DMS53 (cell line): ENCODE measurements around the gene ADAM22.
"Not testable (repeated sequence)": the region's sequence is repeated elsewhere in the genome, so short reads cannot be mapped to it uniquely, and the experiment has no call there.

ENCODE experiments used
- DNase-seq: peaks from one replicate; lab custom pipeline; 2025; lab: John Stamatoyannopoulos, UW

Gene ADAM22, protein sequence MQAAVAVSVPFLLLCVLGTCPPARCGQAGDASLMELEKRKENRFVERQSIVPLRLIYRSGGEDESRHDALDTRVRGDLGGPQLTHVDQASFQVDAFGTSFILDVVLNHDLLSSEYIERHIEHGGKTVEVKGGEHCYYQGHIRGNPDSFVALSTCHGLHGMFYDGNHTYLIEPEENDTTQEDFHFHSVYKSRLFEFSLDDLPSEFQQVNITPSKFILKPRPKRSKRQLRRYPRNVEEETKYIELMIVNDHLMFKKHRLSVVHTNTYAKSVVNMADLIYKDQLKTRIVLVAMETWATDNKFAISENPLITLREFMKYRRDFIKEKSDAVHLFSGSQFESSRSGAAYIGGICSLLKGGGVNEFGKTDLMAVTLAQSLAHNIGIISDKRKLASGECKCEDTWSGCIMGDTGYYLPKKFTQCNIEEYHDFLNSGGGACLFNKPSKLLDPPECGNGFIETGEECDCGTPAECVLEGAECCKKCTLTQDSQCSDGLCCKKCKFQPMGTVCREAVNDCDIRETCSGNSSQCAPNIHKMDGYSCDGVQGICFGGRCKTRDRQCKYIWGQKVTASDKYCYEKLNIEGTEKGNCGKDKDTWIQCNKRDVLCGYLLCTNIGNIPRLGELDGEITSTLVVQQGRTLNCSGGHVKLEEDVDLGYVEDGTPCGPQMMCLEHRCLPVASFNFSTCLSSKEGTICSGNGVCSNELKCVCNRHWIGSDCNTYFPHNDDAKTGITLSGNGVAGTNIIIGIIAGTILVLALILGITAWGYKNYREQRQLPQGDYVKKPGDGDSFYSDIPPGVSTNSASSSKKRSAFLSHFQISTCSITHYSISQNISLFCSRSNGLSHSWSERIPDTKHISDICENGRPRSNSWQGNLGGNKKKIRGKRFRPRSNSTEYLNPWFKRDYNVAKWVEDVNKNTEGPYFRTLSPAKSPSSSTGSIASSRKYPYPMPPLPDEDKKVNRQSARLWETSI

DNA sequence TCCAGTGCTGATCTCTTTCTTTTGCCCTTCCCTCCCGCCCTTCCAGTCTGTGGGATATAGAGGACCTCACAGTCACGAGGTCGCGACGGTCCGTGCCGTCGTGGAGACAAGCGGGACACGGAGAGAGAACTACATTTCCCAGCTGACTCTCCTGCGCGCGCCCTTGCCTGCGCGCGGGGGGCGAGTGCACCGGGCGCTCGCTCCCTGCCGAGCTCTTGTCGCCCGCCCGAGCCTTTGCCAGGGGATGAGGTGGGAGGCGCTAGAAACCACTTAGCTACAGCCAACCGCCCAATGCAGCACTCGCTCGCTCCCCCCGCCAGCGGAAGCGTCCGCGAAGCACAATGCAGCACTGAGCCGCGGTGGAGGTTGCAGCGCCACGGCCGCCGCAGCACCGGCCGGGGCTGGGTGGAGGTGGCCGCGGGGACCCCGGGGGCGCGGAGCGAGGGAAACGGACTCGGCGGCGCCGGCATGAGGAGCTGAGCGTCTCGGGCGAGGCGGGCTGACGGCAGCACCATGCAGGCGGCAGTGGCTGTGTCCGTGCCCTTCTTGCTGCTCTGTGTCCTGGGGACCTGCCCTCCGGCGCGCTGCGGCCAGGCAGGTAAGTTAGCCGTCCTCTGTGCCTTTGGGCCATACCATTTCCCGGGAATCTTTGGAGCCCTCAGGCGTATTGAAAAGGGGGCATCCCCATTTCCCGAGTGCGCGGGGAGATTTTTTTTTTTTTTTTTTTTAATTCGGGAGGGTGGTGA, at the start of gene ADAM22:
Gene ADAM22, plus strand, starts transcription at position 299 of the 746 bp plus-strand sequence. Its CDS starts 215 bp downstream, at position 514.
- peak; percentile 99 for DNase-seq

DNA sequence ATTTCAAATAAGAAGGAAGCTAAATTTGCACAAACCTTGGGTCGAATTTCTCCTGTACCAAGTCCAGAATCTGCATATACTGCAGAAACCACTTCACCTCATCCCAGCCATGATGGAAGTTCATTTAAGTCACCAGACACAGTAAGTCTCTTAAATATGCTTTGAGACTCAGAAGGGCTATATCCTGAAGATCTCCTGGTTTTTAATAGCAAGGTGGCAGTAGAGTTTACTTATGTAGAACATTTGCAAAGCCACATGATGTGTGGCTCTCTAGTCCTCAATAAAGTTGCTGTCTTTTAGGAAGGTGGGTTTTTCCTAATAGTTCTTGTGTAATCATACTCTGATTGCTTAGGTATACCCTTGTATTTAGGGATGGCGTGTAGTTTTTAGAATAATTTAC, 49.0 kb upstream of the ADAM22 start:
- DNase-seq, result no peak

DNA sequence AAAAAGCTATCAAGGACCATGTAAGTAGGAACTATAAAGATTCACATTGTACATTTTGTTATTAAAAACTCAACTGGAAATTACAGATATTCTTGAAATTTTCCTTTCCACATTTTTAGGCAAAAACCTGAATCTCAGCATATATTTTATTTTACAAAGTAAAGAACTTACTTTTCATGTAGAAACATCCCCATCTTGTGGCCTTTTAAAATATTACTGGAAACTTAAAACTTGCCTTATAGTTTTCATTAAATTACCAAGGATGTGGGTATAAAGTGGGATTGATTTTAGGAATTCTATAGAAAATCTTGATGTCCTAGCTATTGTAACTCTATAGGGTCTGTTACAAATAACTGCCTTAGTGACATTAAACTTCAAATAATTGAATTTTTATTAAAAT, 47.2 kb upstream of the ADAM22 start:
- peak; percentile 69 for DNase-seq

DNA sequence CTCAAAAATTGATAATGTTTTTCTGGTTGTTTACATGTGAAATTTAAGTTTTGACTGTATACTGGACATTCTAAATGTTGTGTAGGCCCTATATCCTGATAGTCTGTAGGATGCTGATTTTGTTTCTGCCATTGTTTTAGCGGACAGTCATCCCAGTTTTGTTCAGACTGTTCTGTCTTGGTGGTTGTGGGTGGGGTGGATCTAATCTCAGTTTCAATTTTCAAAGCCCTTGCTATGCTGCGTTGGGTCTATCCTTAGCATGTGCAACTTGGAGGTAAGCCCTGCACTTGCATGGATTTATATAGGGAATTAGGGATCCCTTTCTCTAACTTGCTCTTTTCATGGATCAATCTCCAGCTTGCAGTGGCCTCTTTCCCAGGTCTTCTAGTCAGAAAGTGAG, 38.7 kb upstream of the ADAM22 start:
- DNase-seq, result no peak

DNA sequence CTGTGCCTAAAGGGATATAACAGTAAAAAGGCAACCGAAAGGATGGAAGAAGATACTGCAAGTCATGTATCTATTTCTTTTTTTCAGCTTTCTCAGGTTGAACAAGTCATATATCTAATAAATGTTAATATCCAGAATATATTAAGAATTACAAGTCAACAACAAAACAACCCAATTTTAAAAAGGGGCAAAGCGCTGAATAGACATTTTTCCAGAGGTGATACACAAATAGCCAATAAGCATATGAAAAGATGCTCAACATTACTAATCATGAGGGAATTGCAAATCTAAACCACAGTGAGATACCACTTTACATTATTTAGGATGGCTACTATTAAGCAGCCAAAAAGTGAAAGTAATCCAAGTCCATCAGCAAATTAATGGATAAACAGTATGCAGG, 34.8 kb upstream of the ADAM22 start:
- no peak for DNase-seq

DNA sequence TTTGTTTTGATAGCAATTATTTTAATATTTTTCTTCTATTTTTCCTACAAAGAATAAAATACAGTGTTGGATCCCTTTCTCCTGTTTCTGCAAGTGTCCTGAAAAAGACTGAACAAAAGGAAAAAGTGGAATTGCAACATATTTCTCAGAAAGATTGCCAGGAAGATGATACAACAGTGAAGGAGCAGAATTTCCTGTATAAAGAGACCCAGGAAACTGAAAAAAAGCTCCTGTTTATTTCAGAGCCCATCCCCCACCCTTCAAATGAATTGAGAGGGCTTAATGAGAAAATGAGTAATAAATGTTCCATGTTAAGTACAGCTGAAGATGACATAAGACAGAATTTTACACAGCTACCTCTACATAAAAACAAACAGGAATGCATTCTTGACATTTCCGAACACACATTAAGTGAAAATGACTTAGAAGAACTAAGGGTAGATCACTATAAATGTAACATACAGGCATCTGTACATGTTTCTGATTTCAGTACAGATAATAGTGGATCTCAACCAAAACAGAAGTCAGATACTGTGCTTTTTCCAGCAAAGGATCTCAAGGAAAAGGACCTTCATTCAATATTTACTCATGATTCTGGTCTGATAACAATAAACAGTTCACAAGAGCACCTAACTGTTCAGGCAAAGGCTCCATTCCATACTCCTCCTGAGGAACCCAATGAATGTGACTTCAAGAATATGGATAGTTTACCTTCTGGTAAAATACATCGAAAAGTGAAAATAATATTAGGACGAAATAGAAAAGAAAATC, 26.7 kb upstream of the ADAM22 start:
- DNase-seq, result peak; percentile 24

DNA sequence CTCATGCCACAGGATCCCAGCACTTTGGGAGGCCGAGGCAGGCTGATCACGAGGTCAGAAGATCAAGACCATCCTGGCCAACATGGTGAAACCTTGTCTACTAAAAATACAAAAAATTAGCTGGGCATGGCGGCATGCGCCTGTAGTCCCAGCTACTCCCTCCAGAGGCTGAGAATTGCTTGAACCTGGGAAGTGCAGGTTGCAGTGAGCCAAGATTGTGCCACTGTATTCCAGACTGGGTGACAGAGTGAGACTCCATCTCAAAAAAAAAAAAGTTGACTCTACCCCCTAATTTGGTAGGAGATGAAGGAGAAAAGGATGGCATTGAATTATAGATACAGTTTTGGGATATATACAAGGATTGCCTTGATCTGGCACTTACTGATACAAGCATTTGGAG, 25.2 kb upstream of the ADAM22 start:
- DNase-seq, result not testable (repeated sequence)

DNA sequence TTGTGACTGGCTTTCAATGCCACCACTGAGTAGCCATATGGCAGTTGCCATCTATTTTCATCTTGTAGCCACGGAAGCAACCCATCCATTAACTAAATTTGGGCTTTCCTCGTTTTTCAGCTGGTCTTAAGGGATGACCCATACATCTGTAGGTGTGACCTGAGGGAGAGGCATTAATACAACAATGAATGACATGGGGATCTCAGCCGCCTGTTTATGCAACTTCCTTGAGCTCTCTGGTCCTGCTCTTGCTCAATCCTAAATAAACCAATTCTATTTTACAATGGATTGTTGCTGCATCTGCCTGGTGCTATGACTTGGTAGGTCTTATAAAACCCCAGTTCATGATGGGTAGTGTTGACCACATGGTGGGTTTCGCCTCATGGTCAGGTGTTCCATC, 21.9 kb upstream of the ADAM22 start:
- DNase-seq, result no peak

DNA sequence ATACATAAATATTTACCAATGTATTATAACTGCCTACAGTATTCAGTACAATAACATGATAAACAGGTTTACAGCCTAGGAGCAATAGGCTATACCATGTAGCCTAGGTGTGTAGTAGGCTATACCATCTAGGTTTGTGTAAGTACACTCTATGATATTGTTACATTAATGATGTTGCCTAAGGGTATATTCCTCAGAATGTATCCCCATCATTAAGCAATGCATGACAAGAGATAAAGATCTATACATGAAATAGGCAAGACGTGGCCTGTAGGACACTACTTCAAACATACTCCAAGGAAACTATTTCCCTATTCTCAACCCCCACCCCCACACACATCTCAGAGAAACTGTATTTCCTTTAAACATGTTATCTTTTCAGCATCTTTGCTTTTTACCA, 15.3 kb upstream of the ADAM22 start:
- DNase-seq, result no peak

DNA sequence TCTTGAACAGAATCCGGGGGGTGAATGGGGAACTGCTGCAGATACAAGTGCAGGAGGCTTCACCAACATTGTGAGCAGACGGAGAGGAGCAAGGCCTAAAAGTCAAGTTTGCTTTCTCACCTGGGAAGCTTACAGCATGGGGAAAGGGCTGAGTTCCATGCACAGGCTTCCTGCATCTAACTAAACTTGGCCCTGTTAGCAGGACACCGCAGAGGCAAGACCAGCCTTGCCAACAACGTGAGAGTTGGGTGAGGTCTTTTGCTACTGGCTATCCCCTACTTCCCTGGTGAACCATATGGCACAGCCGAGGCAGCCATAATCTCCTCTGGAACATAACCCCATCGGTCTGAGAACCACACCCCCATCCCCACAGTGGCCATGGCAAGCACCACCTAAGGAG, 14.2 kb upstream of the ADAM22 start:
- DNase-seq, result no peak

DNA sequence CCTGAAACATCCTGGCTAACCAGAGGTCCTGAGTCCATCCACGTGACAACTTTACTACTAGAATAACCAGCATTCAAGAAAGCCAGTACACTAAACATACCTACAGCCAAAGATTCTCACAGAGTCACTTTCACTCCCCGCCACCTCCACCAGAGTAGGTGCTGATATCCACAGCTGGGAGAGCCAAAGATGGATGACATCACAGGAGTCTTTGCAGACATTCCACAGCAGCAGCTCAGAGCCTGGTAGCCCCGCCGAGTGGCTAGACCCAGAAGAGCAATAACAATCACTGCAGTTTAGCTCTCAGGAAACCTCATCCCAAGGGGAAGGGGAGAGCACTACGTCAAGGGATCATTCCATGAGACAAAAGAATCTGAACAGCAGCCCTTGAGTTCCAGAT, 13.5 kb upstream of the ADAM22 start:
- no peak for DNase-seq

DNA sequence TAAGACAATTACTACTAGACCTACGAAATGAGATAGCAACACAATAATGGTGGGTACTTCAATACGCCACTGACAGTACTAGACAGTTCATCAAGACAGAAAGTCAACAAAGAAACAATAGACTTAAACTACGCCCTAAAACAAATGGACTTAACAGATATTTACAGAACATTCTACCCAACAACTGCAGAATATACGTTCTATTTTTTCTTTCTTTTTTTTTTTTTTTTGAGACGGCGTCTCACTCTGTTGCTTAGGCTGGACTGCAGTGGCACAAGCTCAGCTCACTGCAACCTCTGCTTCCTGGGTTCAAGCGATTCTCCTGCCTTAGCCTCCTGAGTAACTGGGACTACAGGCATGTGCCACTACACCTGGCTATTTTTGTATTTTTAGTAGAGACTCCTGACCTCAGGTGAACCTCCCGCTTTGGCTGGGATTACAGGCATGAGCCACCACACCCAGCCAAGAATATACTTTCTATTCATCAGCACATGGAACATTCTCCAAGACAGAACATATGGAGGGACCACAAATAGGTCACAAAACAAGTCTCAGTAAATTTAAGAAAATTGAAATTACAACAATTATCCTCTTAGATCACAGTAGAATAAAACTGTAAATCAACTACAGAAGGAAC, 11.2 kb upstream of the ADAM22 start:
- peak; percentile 37 for DNase-seq

DNA sequence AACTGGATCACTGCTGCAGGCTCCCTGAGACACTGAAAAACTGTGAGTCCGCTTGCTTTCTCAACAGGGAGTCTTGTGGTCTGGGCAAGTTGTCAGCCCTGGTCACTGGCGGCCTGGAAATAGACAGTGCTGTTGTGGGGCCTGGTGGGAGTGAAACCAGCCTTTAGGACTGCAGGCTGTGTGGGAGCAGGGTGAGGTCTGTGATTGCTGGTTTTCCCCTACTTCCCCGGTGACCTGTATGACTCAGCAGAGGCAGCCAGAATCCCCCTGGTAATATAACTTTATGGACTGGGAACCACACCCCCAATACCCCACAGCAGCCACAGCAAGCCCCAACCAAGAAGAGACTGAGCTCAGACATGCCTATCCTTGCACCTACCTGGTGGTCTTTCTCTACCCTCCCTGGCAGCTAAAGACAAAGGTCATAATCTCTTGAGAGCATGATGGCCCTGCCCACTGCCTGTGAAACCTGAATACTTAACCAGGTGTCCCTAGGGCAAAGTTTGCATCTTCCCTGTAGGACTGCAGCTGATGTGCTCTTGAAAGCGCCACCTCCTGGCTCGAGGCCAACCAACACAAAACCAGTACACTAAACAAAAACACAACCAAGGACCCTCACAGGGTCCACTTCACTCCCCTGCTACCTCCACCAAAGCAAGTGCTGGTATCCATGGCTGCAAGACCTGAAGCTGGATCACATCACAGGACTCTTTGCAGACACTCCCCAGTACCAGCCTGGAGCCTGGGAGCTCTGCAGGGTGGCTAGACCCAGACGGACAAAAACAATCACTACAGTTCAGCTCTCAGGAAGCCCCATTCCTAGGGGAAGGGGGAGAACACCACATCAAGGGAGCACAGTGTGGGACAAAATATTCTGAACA, 7.2 kb upstream of the ADAM22 start:
- DNase-seq, result peak; percentile 73

DNA sequence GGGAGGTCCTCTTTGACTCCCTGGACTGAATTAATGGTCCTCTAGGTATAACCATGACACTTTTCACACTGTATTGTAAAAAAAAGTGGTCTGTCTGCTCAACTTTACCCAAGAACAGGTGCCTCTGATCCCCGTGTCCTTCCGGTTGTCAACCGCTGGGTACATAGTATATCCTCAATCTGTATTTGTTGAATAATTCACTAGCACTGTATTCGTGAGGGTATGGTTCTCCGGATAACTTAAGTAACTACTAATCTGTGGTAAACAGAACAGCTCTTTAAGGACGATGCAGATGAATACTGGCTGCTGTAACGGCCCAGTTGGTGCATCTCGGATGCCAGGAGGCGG, 472 bp upstream of the ADAM22 start:
- peak; percentile 84 for DNase-seq

DNA sequence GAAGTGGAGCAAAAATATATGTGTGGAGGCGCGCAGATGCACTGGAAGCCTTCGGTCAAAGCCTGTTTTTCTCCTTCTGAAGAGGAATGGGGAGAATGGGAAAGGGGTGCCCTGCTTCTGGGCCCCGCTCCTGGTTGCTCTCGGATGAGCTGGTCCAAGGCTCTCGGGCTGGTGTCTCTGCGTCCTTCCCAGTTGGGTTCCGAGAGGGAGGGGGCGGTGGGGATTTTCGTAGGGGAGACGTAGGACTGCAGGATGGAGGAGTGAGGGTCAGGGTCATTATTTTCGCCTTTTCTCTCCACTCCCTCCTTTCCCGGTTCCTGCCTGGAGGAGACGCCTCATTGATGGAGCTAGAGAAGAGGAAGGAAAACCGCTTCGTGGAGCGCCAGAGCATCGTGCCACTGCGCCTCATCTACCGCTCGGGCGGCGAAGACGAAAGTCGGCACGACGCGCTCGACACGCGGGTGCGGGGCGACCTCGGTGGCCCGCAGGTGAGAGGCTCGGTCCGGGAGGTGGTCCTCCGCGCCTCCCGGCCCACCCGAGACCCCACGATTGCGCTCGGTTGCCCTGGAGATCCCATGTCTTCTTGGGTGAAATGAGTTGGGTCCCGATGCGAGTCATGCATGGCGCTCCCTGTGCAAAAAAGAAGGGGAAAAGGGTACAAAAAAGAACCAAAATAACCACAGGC, 790 bp downstream of the ADAM22 start:
- peak; percentile 74 for DNase-seq

DNA sequence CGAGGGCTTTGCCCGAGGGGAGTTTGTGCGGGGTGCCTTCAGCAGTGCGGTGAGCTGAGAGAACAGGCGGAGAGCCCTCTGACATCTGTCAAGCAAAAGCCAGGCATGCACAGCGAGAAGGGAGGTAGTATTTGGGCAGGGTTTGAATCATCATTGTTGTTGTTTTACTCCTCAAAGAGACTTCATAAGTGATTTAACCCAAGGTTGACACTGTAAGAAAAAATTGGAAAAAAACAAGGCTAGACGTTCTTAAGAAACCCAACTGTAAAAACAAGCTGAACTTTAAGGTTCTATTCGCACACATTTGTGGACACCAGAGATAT, 1.3 kb downstream of the ADAM22 start:
- DNase-seq, result peak; percentile 51

DNA sequence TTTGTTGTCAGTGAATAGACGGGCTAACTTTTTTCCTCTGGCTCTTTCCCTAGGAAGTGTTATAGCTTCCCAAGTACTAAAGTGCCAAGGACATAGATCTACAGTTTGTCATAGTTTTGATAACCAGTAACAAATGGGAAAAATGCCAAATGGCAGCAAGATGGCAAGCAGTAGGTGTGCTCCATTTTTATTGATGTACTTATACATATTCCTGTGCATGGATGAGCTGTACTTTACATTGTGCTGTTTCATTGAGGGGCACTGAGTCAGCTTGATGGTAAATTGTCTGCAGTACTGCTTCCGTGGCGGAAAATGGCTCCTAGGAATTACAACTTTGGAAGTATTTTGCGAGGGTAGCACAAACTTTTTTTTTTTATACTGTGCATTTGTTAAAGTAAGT, 7.1 kb downstream of the ADAM22 start:
- no peak for DNase-seq

DNA sequence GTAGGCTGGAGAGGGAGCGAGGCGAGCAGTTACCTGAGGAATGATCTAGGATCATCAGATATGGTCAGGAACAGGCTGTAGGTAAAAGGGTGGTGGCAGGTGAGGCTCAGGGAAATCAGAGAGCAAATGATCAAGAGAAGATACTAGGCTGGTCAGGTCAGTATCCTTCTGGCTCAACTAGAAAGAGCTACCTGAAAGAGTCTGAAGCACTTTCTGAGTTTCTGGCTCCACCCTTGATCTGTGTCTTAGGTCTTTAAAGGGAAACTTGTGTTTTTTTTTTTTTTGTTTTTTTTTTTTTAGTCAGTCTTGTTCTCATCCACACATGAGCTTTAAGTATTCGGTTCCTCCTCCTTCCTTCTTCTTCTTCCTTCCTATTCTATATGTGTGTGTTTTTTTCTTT, 10.5 kb downstream of the ADAM22 start:
- DNase-seq, result no peak

DNA sequence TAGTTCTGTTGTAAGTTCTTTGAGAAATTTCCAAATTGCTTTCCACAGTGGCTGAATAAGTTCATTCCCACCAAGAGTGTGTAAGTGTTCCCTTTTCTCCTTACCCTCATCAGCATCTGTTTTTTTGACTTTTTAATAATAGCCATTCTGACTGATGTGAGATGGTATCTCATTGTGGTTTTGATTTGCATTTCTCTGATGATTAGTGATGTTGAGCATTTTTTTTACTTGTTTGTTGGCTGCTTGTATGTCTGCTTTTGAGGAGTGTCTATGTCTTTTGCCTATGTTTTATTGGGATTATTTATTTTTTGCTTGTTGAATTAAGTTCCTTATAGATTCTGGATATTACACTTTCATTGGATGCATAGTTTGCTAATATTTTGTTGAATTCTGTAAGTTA, 11.9 kb downstream of the ADAM22 start:
- DNase-seq, result not testable (repeated sequence)

DNA sequence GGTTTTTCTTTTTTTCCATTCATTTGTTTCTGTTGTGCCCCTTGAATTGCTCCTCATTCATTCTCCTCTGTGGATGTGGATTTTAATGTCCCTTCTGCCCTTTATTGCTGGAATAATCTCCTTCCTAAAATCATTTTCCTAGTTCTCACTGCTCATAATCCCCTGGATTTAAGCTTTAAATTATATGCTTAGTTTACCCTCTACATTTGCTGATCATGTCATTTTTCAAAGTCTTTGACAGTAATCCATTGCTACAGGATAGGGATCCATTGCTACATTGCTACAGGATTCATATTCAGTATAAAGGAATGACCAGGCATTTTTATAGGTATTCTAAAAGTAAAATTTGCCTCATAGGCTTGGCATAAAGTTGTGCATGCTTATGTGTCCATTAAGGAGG, 14.3 kb downstream of the ADAM22 start:
- no peak for DNase-seq
